H9 (cell line): ENCODE measurements around the gene DMRTC2. TPM values are rescaled to one million over a fixed set of nuclear protein-coding genes. Genes with fewer than 3 reads are reported as not detected.

ENCODE experiments used
- DNase-seq: peaks from one replicate; pipeline ENCODE4 v3.0.0-alpha.2; 2017
- H2AFZ ChIP-seq: one replicate; pipeline ENCODE4 v1.6.1; 2013; ENCODE audit warnings: mild to moderate bottlenecking, low read length, control low read depth, moderate library complexity
- H2AK5ac ChIP-seq: 2 replicates; pipeline ENCODE4 v1.6.1; 2013; ENCODE audit warnings: low read length, control low read depth, mixed read lengths; ENCODE audit not compliant: insufficient read length
- H2BK120ac ChIP-seq: one replicate; pipeline ENCODE4 v1.6.1; 2013; ENCODE audit warnings: low read depth, mild to moderate bottlenecking, low read length, control low read depth, inconsistent platforms; ENCODE audit not compliant: poor library complexity, severe bottlenecking
- H2BK12ac ChIP-seq: 2 replicates; pipeline ENCODE4 v1.6.1; 2013; ENCODE audit warnings: low read length, control low read depth, mixed read lengths, low read depth; ENCODE audit not compliant: insufficient read length
- H2BK15ac ChIP-seq: 2 replicates; pipeline ENCODE4 v1.6.1; 2013; ENCODE audit warnings: low read depth, low read length, control low read depth
- H2BK20ac ChIP-seq: one replicate; pipeline ENCODE4 v1.6.1; 2013; ENCODE audit warnings: low read depth, mild to moderate bottlenecking, low read length, control low read depth, inconsistent platforms; ENCODE audit not compliant: poor library complexity, severe bottlenecking
- H2BK5ac ChIP-seq: 2 replicates; pipeline ENCODE4 v1.6.1; 2013; ENCODE audit warnings: low read length, control low read depth, mixed read lengths; ENCODE audit not compliant: insufficient read length
- H3K14ac ChIP-seq: 2 replicates; pipeline ENCODE4 v1.6.1; 2013; ENCODE audit warnings: low read length, control low read depth; ENCODE audit not compliant: insufficient read depth
- H3K18ac ChIP-seq: 2 replicates; pipeline ENCODE4 v1.6.1; 2013; ENCODE audit warnings: low read depth, mild to moderate bottlenecking, mixed read lengths, low read length, control low read depth; ENCODE audit not compliant: insufficient read length
- H3K23ac ChIP-seq: 2 replicates; pipeline ENCODE4 v1.6.1; 2013; ENCODE audit warnings: low read length, control low read depth, mixed read lengths, low read depth; ENCODE audit not compliant: insufficient read length
- H3K23me2 ChIP-seq: 2 replicates; pipeline ENCODE4 v1.6.1; 2013; ENCODE audit warnings: low read depth, mild to moderate bottlenecking, mixed read lengths, low read length, control low read depth; ENCODE audit not compliant: insufficient read length, poor library complexity, severe bottlenecking
- H3K27ac ChIP-seq: 2 replicates; pipeline ENCODE4 v1.5.1; 2013; ENCODE audit warnings: low read length, control low read depth, mixed read lengths, low read depth; ENCODE audit not compliant: insufficient read length
- H3K27me3 ChIP-seq: 2 replicates; pipeline ENCODE4 v1.6.1; 2013; ENCODE audit warnings: low read length, control low read depth, inconsistent platforms; ENCODE audit not compliant: insufficient read depth
- H3K4ac ChIP-seq: 2 replicates; pipeline ENCODE4 v1.6.1; 2013; ENCODE audit warnings: low read depth, mild to moderate bottlenecking, control low read depth, inconsistent platforms, low read length, moderate library complexity
- H3K4me1 ChIP-seq: 2 replicates; pipeline ENCODE4 v1.6.1; 2013; ENCODE audit warnings: low read length, control low read depth, inconsistent platforms; ENCODE audit not compliant: insufficient read depth
- H3K4me2 ChIP-seq: 2 replicates; pipeline ENCODE4 v1.6.1; 2013; ENCODE audit warnings: low read length, control low read depth, mixed read lengths; ENCODE audit not compliant: insufficient read length, insufficient read depth
- H3K56ac ChIP-seq: 2 replicates; pipeline ENCODE4 v1.6.1; 2013; ENCODE audit warnings: low read depth, mild to moderate bottlenecking, mixed read lengths, low read length, control low read depth; ENCODE audit not compliant: insufficient read length
- H3K79me1 ChIP-seq: 2 replicates; pipeline ENCODE4 v1.6.1; 2013; ENCODE audit warnings: low read depth, mild to moderate bottlenecking, moderate library complexity, low read length, control low read depth, inconsistent platforms; ENCODE audit not compliant: insufficient read depth, poor library complexity, severe bottlenecking
- H3K79me2 ChIP-seq: 2 replicates; pipeline ENCODE4 v1.6.1; 2013; ENCODE audit warnings: low read length, control low read depth, inconsistent platforms; ENCODE audit not compliant: insufficient read depth
- H3K9ac ChIP-seq: 2 replicates; pipeline ENCODE4 v1.6.1; 2013; ENCODE audit warnings: low read length, control low read depth, mixed read lengths; ENCODE audit not compliant: insufficient read length; ENCODE audit errors: extremely low read depth
- H3K9me3 ChIP-seq: one replicate; pipeline ENCODE4 v1.6.1; 2013; ENCODE audit warnings: low read depth, low read length, inconsistent platforms; ENCODE audit not compliant: control insufficient read depth
- H3T11ph ChIP-seq: one replicate; pipeline ENCODE4 v1.6.1; 2013; ENCODE audit warnings: mild to moderate bottlenecking, low read length, control low read depth, inconsistent platforms
- H4K20me1 ChIP-seq: one replicate; pipeline ENCODE4 v1.6.1; 2013; ENCODE audit not compliant: control insufficient read depth, insufficient read length, insufficient read depth
- H4K5ac ChIP-seq: 2 replicates; pipeline ENCODE4 v1.6.1; 2013; ENCODE audit warnings: low read depth, mild to moderate bottlenecking, mixed read lengths, low read length, control low read depth; ENCODE audit not compliant: insufficient read length
- H4K8ac ChIP-seq: replicated peaks from 2 replicates; pipeline ENCODE4 v1.6.1; 2013; ENCODE audit warnings: low read length, control low read depth, mixed read lengths, low read depth; ENCODE audit not compliant: insufficient read length
- H4K91ac ChIP-seq: 2 replicates; pipeline ENCODE4 v1.6.1; 2013; ENCODE audit warnings: low read depth, mild to moderate bottlenecking, moderate library complexity, mixed read lengths, low read length, control low read depth; ENCODE audit not compliant: insufficient read length
- H3K27ac Mint-ChIP-seq, 3 experiments: 2 replicates in 2 of 3; 3 replicates in 1 of 3; pipeline ENCODE4 v1.8.0; 2020 to 2021; ENCODE audit warnings: mixed read lengths in 3 of 3, mild to moderate bottlenecking in 1 of 3, moderate library complexity in 1 of 3
- H3K27me3 Mint-ChIP-seq: 2 replicates; pipeline ENCODE4 v1.8.0; 2021; ENCODE audit warnings: low read depth, mild to moderate bottlenecking, moderate library complexity, mixed read lengths
- H3K36me3 Mint-ChIP-seq, 3 experiments: 2 replicates in 2 of 3; 3 replicates in 1 of 3; pipeline ENCODE4 v1.8.0; 2020 to 2021; ENCODE audit warnings: low read depth in 3 of 3, mixed read lengths in 3 of 3; ENCODE audit not compliant: insufficient read depth in 1 of 3
- H3K4me1 Mint-ChIP-seq, 2 experiments: 2 replicates each; pipeline ENCODE4 v1.8.0; 2020; ENCODE audit warnings: mixed read lengths in 2 of 2
- H3K4me3 Mint-ChIP-seq, 2 experiments: 2 replicates in 1 of 2; 3 replicates in 1 of 2; pipeline ENCODE4 v1.8.0; 2020 to 2021; ENCODE audit warnings: mild to moderate bottlenecking in 2 of 2, mixed read lengths in 2 of 2, moderate library complexity in 1 of 2
- H3K9me3 Mint-ChIP-seq, 2 experiments: 2 replicates in 1 of 2; 3 replicates in 1 of 2; pipeline ENCODE4 v1.8.0; 2020; ENCODE audit warnings: mild to moderate bottlenecking in 2 of 2, mixed read lengths in 2 of 2, moderate library complexity in 1 of 2
- WGBS: extraction: QIAGEN DNeasy Blood & Tissue Kit; methylation state at CpG from one replicate; pipeline ENCODE4 v1.1.7; 2013; ENCODE audit warnings: missing lambda C conversion rate, low lambda C conversion rate, mixed read lengths; ENCODE audit not compliant: insufficient read length; ENCODE audit errors: extremely low coverage; 5-methylcytosine and 5-hydroxymethylcytosine counted together
- total RNA-seq: library from RNA; stranded (reverse); gene quantifications from 2 replicates; pipeline ENCODE4 v1.2.1, GENCODE V29; 2021
- TF ChIP-seq, protein P1 (sequence below): fragments of 200-600 bp; sonication (generic); conservative IDR thresholded peaks from 3 replicates; pipeline ENCODE4 v1.8.0; 2021; ENCODE audit warnings: antibody characterized with exemption, mild to moderate bottlenecking

The DMRTC2 gene
- total RNA-seq, 1 experiment from 2014 or later: not detected

DNA sequence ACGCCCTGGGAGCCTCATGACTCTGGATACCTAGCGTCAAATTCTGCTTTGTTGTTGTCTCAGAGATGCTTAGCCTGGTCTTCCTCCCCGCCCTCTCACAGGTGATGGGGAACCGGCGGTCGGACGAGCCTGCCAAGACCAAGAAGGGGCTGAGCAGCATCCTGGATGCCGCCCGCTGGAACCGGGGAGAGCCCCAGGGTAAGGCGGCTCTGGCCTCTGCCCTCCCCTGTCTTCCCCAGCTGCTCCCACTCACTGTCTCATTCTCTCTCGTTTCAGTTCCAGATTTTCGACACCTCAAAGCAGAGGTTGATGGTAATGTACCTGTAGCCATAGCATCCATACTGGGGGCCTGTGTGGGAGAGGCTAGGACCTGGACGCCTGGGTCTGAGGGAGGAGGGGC lies 49.5 kb downstream of the DMRTC2 start:
- no peak overlapping the region for H2BK12ac ChIP-seq
- no peak overlapping the region for H3K9ac ChIP-seq

More for the DNA sequence above, 49.5 kb downstream of the DMRTC2 start:
- Histone ChIP-seq H2BK120ac (no peak overlapping the region), H4K5ac (no peak overlapping the region), H2BK20ac (no peak overlapping the region), H2AK5ac (no peak overlapping the region), H3K18ac (no peak overlapping the region), H3K4me2 (no peak overlapping the region), H3K4me1 (no peaks in the 10 kb centered on the region; the same call in 1 of the 2 replicates), H2BK5ac (no peak overlapping the region), H3K79me2 (0 out of 2 replicates have a peak, but pooled peaks cover 2% of the 10 kb centered on the region), H3K9me3 (no peaks in the 10 kb centered on the region), H3K4ac (no peak overlapping the region), H3K14ac (no peak overlapping the region), H2BK15ac (no peak overlapping the region), H3T11ph (no peak overlapping the region), H3K27me3 (no peaks in the 10 kb centered on the region), H4K91ac (no peak overlapping the region), H4K8ac (no peak overlapping the region), H3K56ac (no peak overlapping the region), H3K27ac (no peak overlapping the region), H2AFZ (no peak overlapping the region), H3K23ac (no peak overlapping the region), H3K79me1 (no peaks in the 10 kb centered on the region), H3K23me2 (no peaks in the 10 kb centered on the region), H4K20me1 (no peaks in the 10 kb centered on the region)
- no peaks in the 10 kb centered on the region for H3K9me3 Mint-ChIP-seq
- no peak for DNase-seq
- no peak overlapping the region for H3K4me3 Mint-ChIP-seq
- peak overlapping the region in 1 of 3 experiments; percentile 30; a peak in 2 of 7 replicates for H3K27ac Mint-ChIP-seq
- H3K36me3 Mint-ChIP-seq: peaks cover 8 to 43% (median 23%) of the 10 kb centered on the region in 3 experiments; a peak in 6 of 7 replicates
- no CpG with 5 or more reads among the region's 14 CpGs for WGBS
- TF ChIP-seq, protein P1, sequence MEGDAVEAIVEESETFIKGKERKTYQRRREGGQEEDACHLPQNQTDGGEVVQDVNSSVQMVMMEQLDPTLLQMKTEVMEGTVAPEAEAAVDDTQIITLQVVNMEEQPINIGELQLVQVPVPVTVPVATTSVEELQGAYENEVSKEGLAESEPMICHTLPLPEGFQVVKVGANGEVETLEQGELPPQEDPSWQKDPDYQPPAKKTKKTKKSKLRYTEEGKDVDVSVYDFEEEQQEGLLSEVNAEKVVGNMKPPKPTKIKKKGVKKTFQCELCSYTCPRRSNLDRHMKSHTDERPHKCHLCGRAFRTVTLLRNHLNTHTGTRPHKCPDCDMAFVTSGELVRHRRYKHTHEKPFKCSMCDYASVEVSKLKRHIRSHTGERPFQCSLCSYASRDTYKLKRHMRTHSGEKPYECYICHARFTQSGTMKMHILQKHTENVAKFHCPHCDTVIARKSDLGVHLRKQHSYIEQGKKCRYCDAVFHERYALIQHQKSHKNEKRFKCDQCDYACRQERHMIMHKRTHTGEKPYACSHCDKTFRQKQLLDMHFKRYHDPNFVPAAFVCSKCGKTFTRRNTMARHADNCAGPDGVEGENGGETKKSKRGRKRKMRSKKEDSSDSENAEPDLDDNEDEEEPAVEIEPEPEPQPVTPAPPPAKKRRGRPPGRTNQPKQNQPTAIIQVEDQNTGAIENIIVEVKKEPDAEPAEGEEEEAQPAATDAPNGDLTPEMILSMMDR: no peak
- H3K27me3 Mint-ChIP-seq: no peaks in the 10 kb centered on the region; the same call in 1 of the 2 replicates
- H3K4me1 Mint-ChIP-seq: peaks cover 0 to 32% of the 10 kb centered on the region in 2 experiments; a peak in 2 of 4 replicates
